Transverse colon (tissue), 4 donors: Measurements from ENCODE around the gene LCN2.

Source experiments
- POLR2A ChIP-seq: fragments of 450-650 bp; IDR thresholded peaks from one replicate; pipeline ENCODE4 v1.6.1; 2016; ENCODE audit warnings: antibody characterized with exemption, mild to moderate bottlenecking, moderate library complexity
- POLR2AphosphoS5 ChIP-seq, 3 donors: sonication (generic); formaldehyde crosslinking; IDR thresholded peaks; one replicate each; pipeline ENCODE4 v1.6.1; 2016; ENCODE audit warnings: antibody characterized with exemption in 3 of 3
- TF ChIP-seq, protein P1 (sequence below), 5 experiments: fragments of 200-600 bp in 3 of 5; fragments of 450-650 bp in 2 of 5; sonication (generic) in 3 of 5; IDR thresholded peaks; 1 replicate in 2 of 5; 2 replicates in 3 of 5; pipeline ENCODE4 v1.5.1; 2016 to 2017; ENCODE audit warnings: antibody characterized with exemption in 5 of 5, inconsistent platforms in 3 of 5, mild to moderate bottlenecking in 2 of 5, moderate library complexity in 1 of 5

DNA sequence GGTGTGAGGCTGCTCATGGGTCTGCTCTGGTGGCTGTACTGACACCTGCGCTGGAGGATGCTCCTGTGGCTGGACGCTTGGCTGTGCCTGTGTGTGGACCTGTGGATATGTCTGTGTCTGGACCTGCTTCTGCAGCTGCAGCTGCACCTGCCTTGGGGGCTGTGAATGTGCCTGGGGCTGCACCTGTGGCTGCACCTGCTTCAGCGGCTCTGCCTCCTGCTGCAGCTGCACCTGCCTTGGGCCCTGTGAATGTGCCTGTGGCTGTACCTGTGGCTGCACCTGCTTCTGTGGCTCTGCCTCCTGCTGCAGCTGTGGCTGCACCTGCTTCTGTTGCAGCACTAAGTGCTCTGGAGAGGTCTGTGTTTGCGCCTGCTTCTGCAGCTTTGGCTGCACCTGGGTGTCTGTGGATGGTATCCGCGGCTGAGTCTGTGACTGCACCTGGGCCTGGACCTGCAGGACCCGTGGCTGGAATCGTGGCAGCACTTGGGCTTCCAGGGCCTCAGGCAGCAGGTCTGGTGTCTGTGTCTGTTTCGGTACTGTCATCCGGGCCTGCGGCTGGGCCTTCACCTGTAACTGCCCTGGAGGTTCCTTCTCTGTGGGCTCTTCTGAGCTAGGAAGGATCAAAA lies 29.7 kb downstream of the LCN2 start:
- TF ChIP-seq, protein P1, sequence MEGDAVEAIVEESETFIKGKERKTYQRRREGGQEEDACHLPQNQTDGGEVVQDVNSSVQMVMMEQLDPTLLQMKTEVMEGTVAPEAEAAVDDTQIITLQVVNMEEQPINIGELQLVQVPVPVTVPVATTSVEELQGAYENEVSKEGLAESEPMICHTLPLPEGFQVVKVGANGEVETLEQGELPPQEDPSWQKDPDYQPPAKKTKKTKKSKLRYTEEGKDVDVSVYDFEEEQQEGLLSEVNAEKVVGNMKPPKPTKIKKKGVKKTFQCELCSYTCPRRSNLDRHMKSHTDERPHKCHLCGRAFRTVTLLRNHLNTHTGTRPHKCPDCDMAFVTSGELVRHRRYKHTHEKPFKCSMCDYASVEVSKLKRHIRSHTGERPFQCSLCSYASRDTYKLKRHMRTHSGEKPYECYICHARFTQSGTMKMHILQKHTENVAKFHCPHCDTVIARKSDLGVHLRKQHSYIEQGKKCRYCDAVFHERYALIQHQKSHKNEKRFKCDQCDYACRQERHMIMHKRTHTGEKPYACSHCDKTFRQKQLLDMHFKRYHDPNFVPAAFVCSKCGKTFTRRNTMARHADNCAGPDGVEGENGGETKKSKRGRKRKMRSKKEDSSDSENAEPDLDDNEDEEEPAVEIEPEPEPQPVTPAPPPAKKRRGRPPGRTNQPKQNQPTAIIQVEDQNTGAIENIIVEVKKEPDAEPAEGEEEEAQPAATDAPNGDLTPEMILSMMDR (IDR thresholded peaks at IDR 0.05): no peak
- no peak for TF ChIP-seq POLR2A
- no peak for TF ChIP-seq POLR2AphosphoS5 (IDR thresholded peaks at IDR 0.05)
